Cerebellar cortex (tissue), 1 donor: ENCODE results near the gene KLHL1.

Experiments used
- DNase-seq: peaks from one replicate; pipeline ENCODE4 v3.0.0-alpha.2; 2015; ENCODE audit warnings: low spot score

KLHL1 gene

GRCh38 chr13:69683921-69684686 lies 424.1 kb downstream of the KLHL1 start:
- DNase-seq, result no peak

GRCh38 chr13:69681722-69682121 lies 426.5 kb downstream of the KLHL1 start:
- DNase-seq, result no peak

- no peak for DNase-seq
Observed at GRCh38 chr13:69677343-69677742, 430.9 kb downstream of the KLHL1 start.

GRCh38 chr13:69676286-69676685 lies 432.0 kb downstream of the KLHL1 start:
- no peak for DNase-seq

GRCh38 chr13:69660155-69660554 lies 448.1 kb downstream of the KLHL1 start:
- DNase-seq, result no peak

GRCh38 chr13:69657676-69658075 lies 450.6 kb downstream of the KLHL1 start:
- DNase-seq, result no peak

- DNase-seq, result no peak
Observed at GRCh38 chr13:69654392-69654791, 453.9 kb downstream of the KLHL1 start.
